Stimulated activated CD8-positive, alpha-beta memory T cell treated with anti-CD3 and anti-CD28 coated beads, Interleukin-2, amount 100 ng/mL, for 1 hour (primary cell): ENCODE measurements around the gene SGSM1.
"Not testable (repeated sequence)": the region's sequence is repeated elsewhere in the genome, so short reads cannot be mapped to it uniquely, and the experiment has no call there.

Source experiments
- DNase-seq, 2 donors: peaks; one replicate each; pipeline ENCODE4 v3.0.0-alpha.2; 2020; ENCODE audit warnings: low read depth in 2 of 2

SGSM1 gene

DNA sequence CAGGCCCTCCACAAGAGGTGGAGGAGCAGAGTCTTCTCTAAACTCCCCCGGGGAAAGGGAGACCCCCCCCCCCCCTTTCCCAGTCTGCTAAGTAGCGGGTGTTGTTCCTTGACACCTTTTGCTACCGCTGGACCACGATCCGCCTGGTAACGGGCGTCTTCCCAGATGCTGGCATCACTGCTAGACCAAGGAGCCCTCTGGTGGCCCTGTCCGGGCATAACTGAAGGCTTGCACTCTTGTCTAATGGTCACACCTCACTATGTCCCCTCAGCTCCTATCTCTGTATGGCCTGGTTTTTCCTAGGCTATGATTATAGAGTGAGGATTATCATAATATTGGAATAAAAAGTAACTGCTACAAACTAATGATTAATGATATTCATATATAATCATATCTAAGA is 31.5 kb downstream of the SGSM1 start:
- not testable (repeated sequence) for DNase-seq

DNA sequence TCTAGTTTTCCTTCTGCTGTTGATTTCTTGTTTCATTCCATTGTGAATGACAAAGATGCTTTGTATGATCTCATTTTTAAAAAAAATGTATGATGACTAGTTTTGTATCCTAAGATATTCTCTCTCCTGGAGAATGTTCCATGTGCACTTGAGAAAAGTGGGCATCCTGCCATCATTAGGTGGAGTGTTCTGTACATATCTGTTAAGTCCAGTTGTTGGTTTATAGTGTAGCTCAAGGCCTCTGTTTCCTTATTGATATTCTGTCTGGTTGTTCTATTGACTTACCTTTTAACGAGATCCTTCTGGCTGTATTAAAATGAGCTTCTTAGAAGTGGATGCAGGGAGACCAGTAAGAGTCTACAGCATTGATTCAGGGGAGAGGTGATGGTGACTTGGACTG is 35.2 kb downstream of the SGSM1 start:
- no peak for DNase-seq

DNA sequence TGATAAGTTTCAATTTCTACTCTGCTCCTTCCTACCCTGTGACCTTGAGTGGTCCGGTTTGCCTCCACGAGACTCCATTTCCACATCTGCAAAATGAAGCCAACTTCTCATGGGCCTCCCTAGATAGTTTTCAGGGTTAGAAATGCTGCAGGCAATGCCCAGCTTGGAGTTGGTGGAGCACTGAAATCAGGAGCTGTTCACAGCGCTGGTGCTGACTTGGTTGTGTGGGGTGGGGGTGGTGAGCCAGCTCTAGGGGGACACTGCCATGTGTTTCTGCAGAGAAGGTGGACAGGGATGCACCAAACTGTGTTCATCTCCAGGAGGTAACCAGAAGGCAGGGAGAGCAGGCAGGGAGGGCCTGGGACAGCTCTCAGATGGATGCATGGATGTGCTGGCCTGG is 37.0 kb downstream of the SGSM1 start:
- DNase-seq = no peak

DNA sequence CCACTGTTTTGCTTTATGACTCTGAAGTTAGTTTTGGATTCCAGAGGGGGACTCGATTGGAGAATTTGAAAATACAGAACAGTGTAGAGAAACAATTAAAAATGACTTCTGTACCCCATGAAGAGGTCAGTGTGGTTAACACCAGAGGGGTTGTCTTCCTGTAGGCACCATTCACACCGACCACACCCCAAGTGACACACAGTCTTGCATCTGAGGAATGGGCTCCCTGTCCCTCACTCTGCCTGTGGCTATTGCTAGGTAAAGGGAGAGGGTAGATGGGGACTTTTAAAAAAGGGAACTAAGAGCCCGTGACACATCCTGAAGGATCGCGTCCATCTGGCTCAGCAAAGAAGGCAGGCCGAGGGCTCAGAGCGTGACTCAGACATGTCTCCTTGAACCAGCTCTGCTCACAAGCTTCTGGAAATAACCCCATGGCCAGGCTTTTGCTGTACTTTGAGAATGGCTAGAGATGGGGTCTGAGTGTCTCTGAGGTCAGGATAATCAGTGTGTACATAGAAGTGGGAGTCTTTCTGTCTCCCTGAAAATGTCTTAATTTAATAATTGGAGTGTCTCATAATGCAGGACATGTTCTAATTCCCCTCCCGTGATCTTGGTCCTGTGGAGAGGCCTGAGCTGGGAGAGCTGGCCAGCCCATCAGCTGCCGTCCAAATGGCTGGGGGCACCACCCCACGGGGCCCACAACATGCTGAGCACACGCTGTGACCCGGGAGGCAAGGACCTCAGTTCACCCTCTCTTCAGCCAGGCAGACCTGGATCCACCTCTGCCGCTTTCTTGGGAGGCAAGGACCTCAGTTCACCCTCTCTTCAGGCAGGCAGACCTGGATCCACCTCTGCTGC is 39.3 kb downstream of the SGSM1 start:
- no peak for DNase-seq

DNA sequence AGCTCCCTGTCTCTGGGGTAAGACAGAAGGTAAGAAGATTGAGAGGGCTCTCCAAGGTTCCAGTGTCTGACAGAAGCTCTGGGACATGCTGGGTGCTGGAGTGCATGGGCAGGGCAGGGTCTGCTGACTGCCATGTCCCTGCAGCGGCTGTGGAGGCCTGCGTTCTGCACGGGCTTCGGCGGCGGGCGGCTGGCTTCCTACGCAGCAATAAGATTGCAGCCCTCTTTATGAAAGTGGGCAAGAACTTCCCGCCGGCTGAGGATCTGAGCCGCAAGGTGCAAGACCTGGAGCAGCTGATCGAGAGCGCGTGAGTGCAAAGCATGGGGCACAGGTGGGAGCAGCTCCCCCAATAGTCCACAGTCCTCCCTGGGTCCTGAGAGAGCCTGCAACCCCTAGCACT is 41.5 kb downstream of the SGSM1 start:
- DNase-seq = no peak

DNA sequence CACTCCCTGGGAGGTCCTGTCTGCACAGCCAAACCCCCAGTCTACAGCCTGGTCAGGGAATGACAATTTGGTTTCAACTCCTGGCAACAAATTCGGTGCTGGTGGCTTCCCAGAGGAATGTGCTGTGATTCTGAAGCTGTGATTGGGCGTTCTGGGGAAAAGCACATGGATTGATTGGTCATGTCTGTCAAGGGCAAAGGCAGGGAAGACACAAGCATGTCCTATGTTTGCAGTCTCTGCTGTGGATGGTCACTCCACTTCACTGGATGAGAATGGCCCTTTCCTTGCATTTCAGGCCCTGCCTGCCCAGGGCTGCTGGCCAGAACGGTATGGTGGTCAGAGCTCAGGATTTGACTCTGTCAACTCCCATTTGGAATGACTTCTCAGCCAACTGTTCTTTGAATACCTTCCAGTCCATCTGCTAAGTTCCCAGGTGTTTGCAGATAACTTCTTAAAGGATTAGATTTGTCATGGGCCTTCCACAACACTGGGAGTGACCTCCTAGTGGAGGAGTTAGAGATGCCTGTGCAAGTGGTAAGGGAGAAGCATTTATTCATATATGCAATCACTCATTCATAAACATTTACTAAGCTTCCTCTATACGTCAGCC is 42.7 kb downstream of the SGSM1 start:
- DNase-seq = no peak

DNA sequence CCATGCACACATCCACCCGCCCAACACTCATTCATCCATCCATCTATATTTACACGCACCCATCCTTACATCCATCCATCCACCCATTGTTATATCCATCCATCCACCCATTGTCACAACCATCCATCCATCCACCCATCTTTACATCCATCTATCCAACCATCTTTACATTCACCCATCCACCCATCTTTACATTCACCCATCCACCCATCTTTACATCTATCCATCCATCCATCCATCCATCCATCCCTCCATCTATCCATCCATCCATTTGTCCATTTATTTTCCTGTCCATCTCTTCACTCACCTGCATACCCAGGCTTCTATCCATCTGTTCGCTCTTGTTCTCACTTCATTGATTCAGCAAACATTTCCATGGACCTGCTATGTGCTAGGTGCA is 49.8 kb downstream of the SGSM1 start:
- DNase-seq = no peak

DNA sequence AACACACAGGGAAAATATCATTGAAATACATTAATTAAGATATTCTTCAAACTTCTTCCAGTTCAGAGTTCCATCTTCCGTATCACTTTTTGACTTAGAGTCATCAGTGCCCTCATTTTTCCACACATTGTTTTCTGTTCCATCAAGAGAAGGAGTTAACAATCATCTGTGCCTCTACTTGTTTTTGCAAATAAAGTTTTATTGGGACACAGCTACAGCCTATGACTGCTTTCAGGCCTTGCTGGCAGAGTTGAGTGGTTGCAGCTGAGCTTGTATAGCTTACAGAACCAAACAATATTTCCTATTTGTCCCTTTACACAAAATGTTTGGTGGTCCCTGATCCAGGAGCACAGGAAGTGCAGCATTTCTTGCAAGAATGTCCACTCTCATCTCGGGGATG is 51.6 kb downstream of the SGSM1 start:
- no peak for DNase-seq

DNA sequence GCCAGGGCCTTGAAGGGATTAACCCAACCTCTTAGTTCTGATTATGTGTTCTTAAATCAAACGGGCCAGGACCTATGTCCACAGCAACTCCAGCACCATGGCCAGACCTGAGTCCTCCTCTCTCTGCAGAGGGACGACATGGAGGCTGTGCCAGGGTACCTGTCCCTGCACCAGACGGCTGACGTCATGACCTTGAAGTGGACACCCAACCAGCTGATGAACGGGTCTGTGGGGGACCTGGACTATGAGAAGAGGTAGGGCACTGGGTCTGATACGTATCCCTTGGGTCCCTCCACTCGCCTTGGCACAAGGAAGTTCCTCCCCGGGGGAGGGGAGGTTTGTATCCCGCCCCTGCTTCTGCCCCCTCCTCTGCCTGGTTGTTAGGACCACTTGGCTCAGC is 53.6 kb downstream of the SGSM1 start:
- no peak for DNase-seq

DNA sequence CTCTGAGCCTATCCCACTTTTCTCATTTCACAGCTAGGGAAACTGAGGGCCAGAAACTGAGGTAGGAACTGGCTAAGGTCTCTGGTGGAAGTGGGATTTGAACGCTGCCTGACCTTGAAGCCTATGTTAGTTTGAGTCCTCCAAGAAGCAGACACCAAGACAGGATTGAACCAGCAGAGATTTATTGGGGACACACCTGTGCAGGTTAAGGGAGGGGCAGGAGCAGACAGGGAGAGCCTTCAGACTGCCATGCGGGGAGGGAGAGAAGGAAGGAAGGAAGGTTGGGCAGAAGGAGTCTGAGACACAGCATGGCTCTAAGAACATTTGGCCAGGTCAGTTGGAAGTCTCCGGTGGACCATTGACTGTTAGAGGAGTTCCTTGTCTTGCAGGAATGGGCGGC is 59.5 kb downstream of the SGSM1 start:
- DNase-seq = no peak

DNA sequence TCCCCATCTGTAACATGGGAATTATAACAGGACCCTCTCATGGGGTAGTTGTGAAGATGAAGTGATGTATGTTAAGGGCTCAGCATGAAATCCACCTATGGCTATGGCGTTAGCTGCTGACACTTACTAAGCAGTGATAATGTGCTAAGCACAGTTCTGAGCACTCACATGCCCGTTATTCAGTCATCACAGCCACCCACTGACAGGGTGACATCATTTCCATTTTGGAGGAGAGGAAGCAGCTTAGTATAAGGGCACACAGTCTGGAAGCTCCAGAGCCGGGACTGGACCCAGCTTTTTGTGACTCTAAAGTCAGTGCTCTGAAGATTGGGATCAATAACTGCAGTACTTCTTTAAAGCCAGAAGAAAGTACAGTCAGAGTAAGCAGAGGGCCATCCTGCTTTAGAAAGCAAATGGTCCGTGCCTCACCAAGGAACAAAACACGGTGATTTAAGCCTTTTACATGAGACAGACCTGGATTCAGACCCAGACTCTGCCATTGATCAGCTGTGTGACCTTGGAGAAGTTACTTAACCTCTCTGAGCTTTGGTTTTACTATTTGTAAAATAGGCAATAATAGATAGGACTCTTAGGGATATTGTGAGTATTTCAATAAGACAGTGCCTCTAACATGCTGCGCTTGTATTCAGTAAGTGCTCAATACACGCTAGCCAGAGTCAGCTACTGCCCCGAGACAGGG is 61.5 kb downstream of the SGSM1 start:
- DNase-seq = no peak

DNA sequence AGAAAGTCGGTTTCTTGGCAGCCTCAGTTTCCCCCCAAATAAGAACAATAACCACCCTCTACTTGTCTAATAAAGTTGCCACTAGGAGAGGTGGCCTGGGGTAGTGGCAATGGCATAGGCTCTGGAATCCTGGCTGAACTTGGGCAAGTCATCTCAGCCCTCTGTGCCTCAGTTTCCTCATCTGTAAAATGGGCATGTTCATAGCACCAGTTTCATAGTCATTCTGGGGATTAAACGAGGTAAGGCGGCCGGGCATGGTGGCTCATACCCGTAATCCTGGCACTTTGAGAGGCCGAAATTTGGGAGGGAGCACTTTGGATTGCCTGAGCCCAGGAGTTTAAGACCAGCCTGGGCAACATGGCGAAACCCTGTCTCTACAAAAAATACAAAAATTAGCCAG is 63.0 kb downstream of the SGSM1 start:
- no peak for DNase-seq

DNA sequence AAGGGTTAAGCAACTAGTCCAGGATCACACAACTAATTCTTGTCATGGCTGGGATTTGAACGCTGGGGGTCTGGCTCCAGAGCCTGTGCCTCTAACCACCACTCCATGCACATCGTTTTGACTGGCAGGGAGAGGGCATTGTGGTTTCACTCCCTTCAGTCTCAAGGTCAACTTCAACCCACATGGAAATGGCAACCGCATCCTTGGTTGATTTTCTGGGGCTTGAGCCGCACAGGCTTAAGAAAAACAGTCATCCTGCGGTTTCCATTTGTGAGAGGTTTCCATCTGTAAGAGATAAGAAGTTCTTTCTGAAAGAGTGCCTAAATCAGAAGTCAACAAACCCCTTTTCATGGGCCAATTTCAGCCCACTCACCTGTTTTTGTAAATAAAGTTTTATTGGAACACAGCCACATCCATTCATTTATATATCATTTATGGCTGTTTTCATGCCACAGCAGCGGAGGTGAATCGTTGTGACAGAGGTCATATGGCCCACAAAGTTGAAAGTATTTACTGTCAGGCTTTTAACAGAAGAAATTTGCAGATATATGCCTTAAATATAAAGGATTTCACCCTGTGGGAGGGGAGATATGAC is 65.7 kb downstream of the SGSM1 start:
- DNase-seq = no peak

DNA sequence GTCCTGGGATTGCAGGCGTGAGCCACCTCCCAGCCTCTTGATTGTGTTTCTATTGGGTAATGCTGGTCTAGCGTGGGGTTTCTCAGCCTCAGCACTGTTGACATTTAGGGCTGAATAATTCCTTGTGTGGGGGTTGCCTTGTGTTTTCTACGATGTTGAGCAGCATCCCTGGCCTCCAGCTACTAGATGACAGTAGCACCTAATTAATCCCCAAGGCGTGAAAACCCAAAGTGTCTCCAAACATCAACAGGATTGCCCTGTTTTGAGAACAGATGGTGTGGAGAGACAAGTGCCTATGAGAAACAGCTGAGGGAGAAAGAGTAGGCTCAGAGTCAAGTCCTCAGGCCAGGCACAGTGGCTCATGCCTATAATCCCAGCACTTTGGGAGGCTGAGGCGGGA is 67.2 kb downstream of the SGSM1 start:
- DNase-seq = no peak

DNA sequence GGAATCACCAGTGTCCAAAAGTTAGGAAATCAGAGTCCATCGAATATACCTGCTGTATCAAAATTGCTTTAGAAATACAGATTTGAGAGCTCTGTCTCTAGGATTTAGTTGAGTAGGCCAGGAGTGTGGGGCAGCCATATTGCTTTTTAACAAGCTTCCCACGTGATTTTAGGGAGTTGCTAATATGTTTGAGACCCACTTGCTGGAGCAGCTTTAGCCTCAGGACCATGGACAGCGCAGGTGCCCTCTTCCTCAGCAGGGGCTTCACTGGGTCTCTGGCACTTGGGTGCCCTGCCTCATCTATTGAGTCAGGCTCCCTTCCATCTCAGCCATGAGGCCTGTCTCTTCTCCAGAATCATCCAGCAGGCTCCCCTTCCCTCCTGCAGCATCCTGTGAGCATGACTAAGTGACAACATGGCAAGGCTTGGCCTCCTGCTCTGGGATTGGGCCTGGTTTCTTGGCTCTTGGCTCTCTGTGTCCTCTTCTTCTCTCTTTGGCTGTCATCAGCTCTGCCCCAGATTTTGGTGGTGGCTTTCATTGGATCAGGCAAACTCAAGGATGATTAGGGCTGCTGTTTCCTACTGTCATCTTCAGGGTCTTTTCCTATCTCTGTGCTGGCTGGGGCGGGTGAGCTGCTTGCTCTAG is 70.0 kb downstream of the SGSM1 start:
- no peak for DNase-seq

DNA sequence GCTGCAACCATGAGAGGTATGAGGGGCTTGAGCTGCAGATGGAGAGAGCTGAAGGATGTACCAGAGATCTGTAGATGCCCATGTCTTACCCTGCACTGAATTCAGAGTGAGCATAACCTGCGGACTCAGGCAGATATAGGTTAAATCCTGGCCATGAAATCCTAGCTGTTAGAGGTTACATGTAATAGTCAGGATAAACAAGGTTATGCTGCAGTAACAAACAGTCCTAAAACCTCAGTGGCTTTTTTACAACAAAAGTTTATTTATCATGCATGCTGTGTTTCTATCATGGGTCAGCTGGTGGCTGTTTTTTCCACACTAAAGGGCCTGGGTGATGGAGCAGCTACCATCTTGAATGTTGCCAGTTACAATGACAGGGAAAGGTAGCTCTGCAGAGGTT is 70.7 kb downstream of the SGSM1 start:
- no peak for DNase-seq

DNA sequence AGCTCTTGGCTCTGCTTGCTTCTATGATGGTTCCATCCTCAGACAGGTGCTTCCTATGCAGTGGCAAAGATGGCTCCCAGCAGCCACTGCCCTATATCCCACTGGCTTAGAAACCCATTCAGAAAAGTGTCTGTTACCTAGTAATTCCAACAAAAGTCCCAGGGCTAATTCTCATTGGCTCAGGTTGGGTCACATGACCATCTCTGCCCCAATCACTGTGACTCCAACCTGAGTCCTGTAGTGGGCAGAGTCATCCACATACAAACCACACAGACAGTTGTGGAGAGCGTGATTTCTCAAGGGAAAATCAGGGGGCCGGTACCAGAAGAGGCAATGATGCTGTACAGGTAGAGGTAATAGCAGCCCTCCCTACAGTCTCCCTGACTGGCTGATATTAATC is 73.0 kb downstream of the SGSM1 start:
- DNase-seq = no peak

DNA sequence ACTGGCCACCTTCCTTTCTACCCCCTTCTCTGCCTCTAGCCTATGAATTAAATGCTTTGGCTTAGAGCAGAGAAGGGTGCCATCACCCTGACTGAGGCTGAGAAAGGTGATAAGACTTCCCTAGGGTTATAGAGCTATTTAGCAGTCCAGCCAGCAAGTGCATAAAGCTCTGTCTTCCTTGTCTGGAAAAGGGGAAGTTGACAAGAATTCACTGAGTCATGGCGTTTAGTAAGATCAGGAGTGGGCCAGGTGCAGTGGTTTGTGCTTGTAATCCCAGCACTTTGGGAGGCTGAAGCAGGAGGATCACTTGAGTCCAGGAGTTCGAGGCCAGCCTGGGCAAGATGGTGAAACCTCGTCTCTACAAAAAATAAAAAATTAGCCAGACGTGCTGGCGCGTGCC is 77.4 kb downstream of the SGSM1 start:
- no peak for DNase-seq

DNA sequence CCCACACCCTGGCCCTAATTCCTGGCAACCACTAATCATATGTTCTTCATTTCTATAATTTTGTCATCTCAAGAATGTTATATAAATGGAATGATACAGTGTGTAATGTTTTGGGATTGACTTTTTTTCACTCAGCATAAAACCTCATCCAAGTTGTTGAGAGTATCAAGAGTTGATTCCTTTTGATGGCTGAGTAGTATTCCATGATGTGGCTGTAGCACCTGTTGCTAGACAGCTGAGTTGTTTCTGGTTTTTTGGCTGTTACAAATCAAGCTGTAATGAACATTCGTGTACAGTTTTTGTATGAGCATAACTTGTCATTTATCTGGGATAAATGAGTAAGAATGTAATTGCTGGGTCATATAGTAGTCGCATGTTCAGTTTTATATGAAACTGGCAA is 81.2 kb downstream of the SGSM1 start:
- DNase-seq = no peak

DNA sequence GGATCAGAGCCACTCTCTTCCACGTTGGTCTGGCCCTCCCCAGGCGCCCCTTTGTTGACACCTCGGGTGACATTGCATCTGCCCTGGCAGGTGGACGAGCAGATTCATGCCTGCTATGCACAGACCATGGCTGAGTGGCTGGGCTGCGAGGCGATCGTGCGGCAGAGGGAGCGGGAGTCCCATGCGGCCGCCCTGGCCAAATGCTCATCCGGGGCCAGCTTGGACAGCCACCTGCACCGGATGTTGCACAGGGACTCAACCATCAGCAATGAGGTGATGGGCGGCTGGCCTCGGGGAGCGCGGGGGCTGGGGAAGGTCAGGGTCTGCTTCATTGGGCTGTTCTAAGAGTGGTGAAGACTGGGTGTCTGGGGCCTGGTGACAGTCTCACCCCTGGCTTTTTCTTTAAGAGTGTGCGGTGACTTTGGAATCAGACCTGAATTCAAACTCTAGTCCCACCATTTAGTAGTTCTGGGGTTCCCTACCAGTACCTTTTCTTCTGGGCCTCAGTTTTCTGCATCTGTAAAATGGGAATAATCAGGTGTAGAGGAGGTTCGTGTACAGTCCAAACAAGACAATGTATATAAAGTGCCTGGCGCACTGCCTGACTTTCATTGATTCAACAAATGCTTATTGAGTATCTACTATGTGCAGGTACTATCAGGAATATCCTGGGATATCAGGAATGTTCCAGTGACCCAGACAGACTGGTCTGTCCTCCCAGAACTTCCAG is 87.5 kb downstream of the SGSM1 start:
- DNase-seq = no peak

DNA sequence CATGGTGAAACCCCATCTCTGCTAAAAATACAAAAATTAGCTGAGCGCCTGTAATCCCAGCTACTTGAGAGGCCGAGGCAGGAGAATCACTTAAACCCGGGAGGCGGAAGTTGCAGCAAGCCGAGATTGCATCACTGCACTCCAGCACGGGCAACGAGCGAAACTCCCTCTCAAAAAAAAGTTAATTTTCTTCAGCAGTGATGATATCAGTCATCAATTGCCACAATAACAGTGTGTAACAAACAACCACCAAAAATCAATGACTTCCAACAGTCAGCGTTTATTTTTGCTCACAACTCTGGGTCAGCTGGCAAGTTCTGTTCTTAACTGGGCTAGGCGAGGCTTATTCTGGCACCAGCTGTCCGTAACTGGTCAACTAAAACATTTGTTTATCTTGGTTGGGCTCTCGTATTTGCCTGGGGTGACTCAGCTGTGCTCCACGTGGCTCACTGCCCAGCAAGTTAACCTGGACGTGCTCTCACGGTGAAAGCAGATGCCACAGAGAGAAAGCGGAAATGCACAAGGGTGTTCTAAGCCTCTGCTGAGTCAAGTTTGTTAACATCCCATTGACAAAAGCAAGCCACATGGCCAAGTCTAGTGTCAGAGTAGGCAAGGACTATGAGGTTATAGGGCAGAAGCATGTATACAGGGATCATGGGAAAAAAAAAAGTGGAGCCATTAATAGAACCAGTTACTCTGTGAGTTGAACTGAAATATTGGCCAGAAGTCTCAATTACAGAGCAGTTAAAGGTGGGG is 88.4 kb downstream of the SGSM1 start:
- DNase-seq = no peak
